ENCODE results near the gene TMEM154.

- TF ChIP-seq, protein P1, sequence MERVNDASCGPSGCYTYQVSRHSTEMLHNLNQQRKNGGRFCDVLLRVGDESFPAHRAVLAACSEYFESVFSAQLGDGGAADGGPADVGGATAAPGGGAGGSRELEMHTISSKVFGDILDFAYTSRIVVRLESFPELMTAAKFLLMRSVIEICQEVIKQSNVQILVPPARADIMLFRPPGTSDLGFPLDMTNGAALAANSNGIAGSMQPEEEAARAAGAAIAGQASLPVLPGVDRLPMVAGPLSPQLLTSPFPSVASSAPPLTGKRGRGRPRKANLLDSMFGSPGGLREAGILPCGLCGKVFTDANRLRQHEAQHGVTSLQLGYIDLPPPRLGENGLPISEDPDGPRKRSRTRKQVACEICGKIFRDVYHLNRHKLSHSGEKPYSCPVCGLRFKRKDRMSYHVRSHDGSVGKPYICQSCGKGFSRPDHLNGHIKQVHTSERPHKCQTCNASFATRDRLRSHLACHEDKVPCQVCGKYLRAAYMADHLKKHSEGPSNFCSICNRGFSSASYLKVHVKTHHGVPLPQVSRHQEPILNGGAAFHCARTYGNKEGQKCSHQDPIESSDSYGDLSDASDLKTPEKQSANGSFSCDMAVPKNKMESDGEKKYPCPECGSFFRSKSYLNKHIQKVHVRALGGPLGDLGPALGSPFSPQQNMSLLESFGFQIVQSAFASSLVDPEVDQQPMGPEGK (CRISPR knock-in tag; IDR thresholded peaks at IDR 0.05; ENCODE audit: borderline replicate concordance), result no peak
- TF ChIP-seq RARB (CRISPR knock-in tag; IDR thresholded peaks at IDR 0.05), result no peak
Observed at GRCh38 chr4:152646221-152646620, 33.6 kb downstream of the TMEM154 start.
